Kidney (tissue), 14 donors: ENCODE results near the gene CCNJL. TPM values are rescaled to one million over a fixed set of nuclear protein-coding genes. Genes with fewer than 3 reads are reported as not detected.

Experiments
- DNase-seq, 5 donors: peaks; one replicate each; pipeline ENCODE4 v3.0.0-alpha.2; 2013 to 2020
- FAIRE-seq: peaks from 2 replicates; lab custom pipeline; 2012; peaks lifted over from hg19 to GRCh38; lab: Jason Lieb, UNC
- H3K27ac ChIP-seq, 2 donors: one replicate each; pipeline ENCODE4 v1.7.0; 2013; ENCODE audit warnings: low read depth in 2 of 2, low read length in 2 of 2, inconsistent platforms in 1 of 2
- H3K27me3 ChIP-seq: one replicate; pipeline ENCODE4 v1.7.1; 2013; ENCODE audit warnings: low read length, inconsistent platforms; ENCODE audit not compliant: control insufficient read depth, insufficient read depth
- H3K36me3 ChIP-seq, 3 donors: one replicate each; pipeline versions ENCODE4 v1.7.0 to v1.7.1; 2013; ENCODE audit warnings: low read length in 3 of 3, control low read depth in 1 of 3, inconsistent platforms in 1 of 3; ENCODE audit not compliant: insufficient read depth in 3 of 3, control insufficient read depth in 2 of 3
- H3K4me1 ChIP-seq, 3 donors: one replicate each; pipeline versions ENCODE4 v1.7.0 to v1.7.1; 2013; ENCODE audit warnings: low read length in 3 of 3, inconsistent platforms in 1 of 3, low read depth in 1 of 3; ENCODE audit not compliant: control insufficient read depth in 2 of 3, insufficient read depth in 2 of 3
- H3K4me3 ChIP-seq, 3 donors: one replicate each; pipeline versions ENCODE4 v1.7.0 to v1.8.1; 2013; ENCODE audit warnings: low read length in 3 of 3, control low read depth in 1 of 3, inconsistent platforms in 1 of 3
- H3K9ac ChIP-seq, 3 donors: one replicate each; pipeline versions ENCODE4 v1.7.0 to v1.7.1; 2013; ENCODE audit warnings: low read length in 3 of 3, control low read depth in 1 of 3, inconsistent platforms in 1 of 3
- H3K9me3 ChIP-seq, 3 donors: one replicate each; pipeline versions ENCODE4 v1.7.0 to v1.7.1; 2013; ENCODE audit warnings: low read length in 3 of 3, control low read depth in 1 of 3, inconsistent platforms in 1 of 3; ENCODE audit not compliant: control insufficient read depth in 2 of 3, insufficient read depth in 1 of 3
- CTCF ChIP-seq: IDR thresholded peaks from 3 replicates; pipeline ENCODE4 v1.5.1; 2012; ENCODE audit warnings: mild to moderate bottlenecking, moderate library complexity, borderline replicate concordance; ENCODE audit not compliant: insufficient read depth; ENCODE audit errors: extremely low read depth
- intact Hi-C: fragments of 100-400 bp; cut with DNase I; formaldehyde crosslinking; loops from one replicate; pipeline ENCODE4 v1.11.1; 2022
- polyA plus RNA-seq: library from polyadenylated mRNA; stranded (reverse); fragments of 350-450 nt; fragmentation: Illumina TruSeq; extraction: RNeasy Lipid Tissue Mini Kit (QIAGEN cat#74804); gene quantifications from one replicate; pipeline ENCODE4 v1.2.3, GENCODE V29; 2014; ENCODE audit warnings: low read depth, low replicate concordance; ENCODE audit not compliant: insufficient read depth
- total RNA-seq: library from RNA; stranded (reverse); fragmentation: NEBNext Ultra II Directional; extraction: Animal tissue kit (Norgen Biotek cat#: 25700); gene quantifications from one replicate; pipeline ENCODE4 v1.2.1, GENCODE V29; 2021
- donor health status: control.
- donor health status: control.
- donor health status: control.
- donor health status: control.
- donor health status: control.
- donor health status: DM: yes; HTN: yes; CAD: no.
- donor health status: Normal renal cell carcinoma (clear cell type).

The CCNJL gene
- total and polyA plus RNA-seq, 2 donors from 2014 or later: 1.6 to 3.8 TPM

- FAIRE-seq: no peak
- intact Hi-C loops: no loop called here
- Histone ChIP-seq H3K36me3 (no peaks in the 10 kb centered on the region), H3K27me3 (no peaks in the 10 kb centered on the region), H3K27ac (peak overlapping the region in 1 of 2 donors; percentile 52), H3K9ac (no peak overlapping the region), H3K4me3 (no peak overlapping the region), H3K4me1 (peaks cover 8 to 21% (median 9%) of the 10 kb centered on the region in 3 donors), H3K9me3 (no peaks in the 10 kb centered on the region)
- no peak for DNase-seq
- no peak for TF ChIP-seq CTCF
These were observed 44.2 kb downstream of the CCNJL start for GRCh38 chr5:160268121-160268520.

- TF ChIP-seq CTCF: no peak
- Histone ChIP-seq H3K9ac (no peak overlapping the region), H3K27ac (no peak overlapping the region), H3K27me3 (no peaks in the 10 kb centered on the region), H3K4me3 (no peak overlapping the region), H3K4me1 (peaks cover 14 to 26% (median 18%) of the 10 kb centered on the region in 3 donors), H3K36me3 (no peaks in the 10 kb centered on the region), H3K9me3 (no peaks in the 10 kb centered on the region)
- intact Hi-C loops: no loop called here
- no peak for FAIRE-seq
- peak in 3 of 5 donors; percentile 35 to 60 (median 44) for DNase-seq
These were observed 45.5 kb downstream of the CCNJL start for GRCh38 chr5:160266752-160267345.

GRCh38 chr5:160266044-160266443 is 46.3 kb downstream of the CCNJL start:
- H3K4me3 ChIP-seq: no peak overlapping the region
- FAIRE-seq: no peak
- no peak for DNase-seq
- no peaks in the 10 kb centered on the region for H3K36me3 ChIP-seq
- H3K9ac ChIP-seq: no peak overlapping the region
- H3K27ac ChIP-seq: no peak overlapping the region
- H3K4me1 ChIP-seq: peaks cover 16 to 26% (median 24%) of the 10 kb centered on the region in 3 donors
- H3K9me3 ChIP-seq: no peaks in the 10 kb centered on the region
- intact Hi-C loops: no loop called here
- TF ChIP-seq CTCF: no peak
- no peaks in the 10 kb centered on the region for H3K27me3 ChIP-seq
